ENCODE measurements around the gene MLLT3.

GRCh38 chr9:20570087-20570486, 52.2 kb downstream of the MLLT3 start:
- no peak for TF ChIP-seq CTCF (IDR thresholded peaks at IDR 0.05)
- TF ChIP-seq POLR2A (IDR thresholded peaks at IDR 0.05) = no peak

Measured in Peyer's patch (tissue), 4 donors.